ENCODE measurements around the gene PHF1.

DNA sequence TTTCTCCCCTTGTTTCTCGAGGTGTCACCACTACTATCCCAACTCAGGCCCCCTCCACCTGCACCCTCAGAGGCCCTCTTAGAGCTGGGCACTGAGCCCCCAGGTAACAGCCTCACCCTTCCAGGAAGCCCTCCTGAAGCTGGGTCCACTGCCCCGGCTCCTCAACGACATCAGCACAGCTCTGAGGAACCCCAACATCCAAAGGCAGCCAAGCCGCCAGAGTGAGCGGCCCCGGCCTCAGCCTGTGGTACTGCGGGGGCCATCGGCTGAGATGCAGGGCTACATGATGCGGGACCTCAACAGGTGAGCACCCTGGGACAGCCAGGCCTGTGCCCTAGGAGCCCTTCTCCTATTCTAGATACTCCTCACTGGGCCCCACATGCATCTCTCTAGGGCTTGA, 30.6 kb downstream of the PHF1 start:
- TF ChIP-seq, protein P1, sequence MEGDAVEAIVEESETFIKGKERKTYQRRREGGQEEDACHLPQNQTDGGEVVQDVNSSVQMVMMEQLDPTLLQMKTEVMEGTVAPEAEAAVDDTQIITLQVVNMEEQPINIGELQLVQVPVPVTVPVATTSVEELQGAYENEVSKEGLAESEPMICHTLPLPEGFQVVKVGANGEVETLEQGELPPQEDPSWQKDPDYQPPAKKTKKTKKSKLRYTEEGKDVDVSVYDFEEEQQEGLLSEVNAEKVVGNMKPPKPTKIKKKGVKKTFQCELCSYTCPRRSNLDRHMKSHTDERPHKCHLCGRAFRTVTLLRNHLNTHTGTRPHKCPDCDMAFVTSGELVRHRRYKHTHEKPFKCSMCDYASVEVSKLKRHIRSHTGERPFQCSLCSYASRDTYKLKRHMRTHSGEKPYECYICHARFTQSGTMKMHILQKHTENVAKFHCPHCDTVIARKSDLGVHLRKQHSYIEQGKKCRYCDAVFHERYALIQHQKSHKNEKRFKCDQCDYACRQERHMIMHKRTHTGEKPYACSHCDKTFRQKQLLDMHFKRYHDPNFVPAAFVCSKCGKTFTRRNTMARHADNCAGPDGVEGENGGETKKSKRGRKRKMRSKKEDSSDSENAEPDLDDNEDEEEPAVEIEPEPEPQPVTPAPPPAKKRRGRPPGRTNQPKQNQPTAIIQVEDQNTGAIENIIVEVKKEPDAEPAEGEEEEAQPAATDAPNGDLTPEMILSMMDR (IDR thresholded peaks at IDR 0.05; ENCODE audit: low read length): no peak
- TF ChIP-seq EZH2 (IDR thresholded peaks at IDR 0.05; ENCODE audit: borderline replicate concordance, low read length): no peak

Data from OCI-LY1 (cell line).